ENCODE results near the gene RABIF.
"Not testable (repeated sequence)": the region's sequence is repeated elsewhere in the genome, so short reads cannot be mapped to it uniquely, and the experiment has no call there.

RABIF gene

GRCh38 chr1:202888531-202889360, at the start of gene RABIF:
Gene RABIF, minus strand, starts transcription at chr1:202889149. Its CDS starts 51 bp downstream, at chr1:202889098.
- peak; percentile 95 for DNase-seq (ENCODE audit: low spot score)

GRCh38 chr1:202938287-202938925, 49.5 kb upstream of the RABIF start:
- no peak for DNase-seq (ENCODE audit: low spot score)

- DNase-seq (ENCODE audit: low spot score): not testable (repeated sequence)
Observed at GRCh38 chr1:202936409-202936808, 47.5 kb upstream of the RABIF start.

GRCh38 chr1:202935844-202936243, 46.9 kb upstream of the RABIF start:
- DNase-seq (ENCODE audit: low spot score): no peak

- no peak for DNase-seq (ENCODE audit: low spot score)
Observed at GRCh38 chr1:202934755-202935154, 45.8 kb upstream of the RABIF start.

- DNase-seq (ENCODE audit: low spot score): no peak
Observed at GRCh38 chr1:202932476-202932875, 43.5 kb upstream of the RABIF start.

- peak; percentile 93 for DNase-seq (ENCODE audit: low spot score)
Observed at GRCh38 chr1:202926581-202927491, 37.9 kb upstream of the RABIF start, which contains the start of gene KLHL12. Gene KLHL12, minus strand, starts transcription at chr1:202927234. Its CDS starts 2,072 bp downstream, at chr1:202925162.

GRCh38 chr1:202923533-202923932, 34.6 kb upstream of the RABIF start:
- no peak for DNase-seq (ENCODE audit: low spot score)

GRCh38 chr1:202919615-202920014, 30.7 kb upstream of the RABIF start:
- DNase-seq (ENCODE audit: low spot score): no peak

- no peak for DNase-seq (ENCODE audit: low spot score)
Observed at GRCh38 chr1:202915146-202915545, 26.2 kb upstream of the RABIF start.

GRCh38 chr1:202912476-202912875, 23.5 kb upstream of the RABIF start:
- DNase-seq (ENCODE audit: low spot score): not testable (repeated sequence)

- DNase-seq (ENCODE audit: low spot score): no peak
Observed at GRCh38 chr1:202909494-202909893, 20.5 kb upstream of the RABIF start.

- DNase-seq (ENCODE audit: low spot score): no peak
Observed at GRCh38 chr1:202908998-202909397, 20.0 kb upstream of the RABIF start.

- no peak for DNase-seq (ENCODE audit: low spot score)
Observed at GRCh38 chr1:202905331-202905730, 16.4 kb upstream of the RABIF start.

GRCh38 chr1:202903808-202904207, 14.9 kb upstream of the RABIF start:
- DNase-seq (ENCODE audit: low spot score): not testable (repeated sequence)

GRCh38 chr1:202901555-202901954, 12.6 kb upstream of the RABIF start:
- DNase-seq (ENCODE audit: low spot score): no peak

- DNase-seq (ENCODE audit: low spot score): no peak
Observed at GRCh38 chr1:202892501-202892900, 3.6 kb upstream of the RABIF start.

- DNase-seq (ENCODE audit: low spot score): no peak
Observed at GRCh38 chr1:202890392-202890791, 1.4 kb upstream of the RABIF start.

- DNase-seq (ENCODE audit: low spot score): no peak
Observed at GRCh38 chr1:202888221-202888530, 773 bp downstream of the RABIF start.

GRCh38 chr1:202880961-202881460, 7.9 kb downstream of the RABIF start:
- no peak for DNase-seq (ENCODE audit: low spot score)

GRCh38 chr1:202880062-202880461, 8.9 kb downstream of the RABIF start:
- DNase-seq (ENCODE audit: low spot score): no peak

- DNase-seq (ENCODE audit: low spot score): no peak
Observed at GRCh38 chr1:202879128-202879527, 9.8 kb downstream of the RABIF start.
